ENCODE results near the gene PSORS1C1.

The PSORS1C1 gene

DNA sequence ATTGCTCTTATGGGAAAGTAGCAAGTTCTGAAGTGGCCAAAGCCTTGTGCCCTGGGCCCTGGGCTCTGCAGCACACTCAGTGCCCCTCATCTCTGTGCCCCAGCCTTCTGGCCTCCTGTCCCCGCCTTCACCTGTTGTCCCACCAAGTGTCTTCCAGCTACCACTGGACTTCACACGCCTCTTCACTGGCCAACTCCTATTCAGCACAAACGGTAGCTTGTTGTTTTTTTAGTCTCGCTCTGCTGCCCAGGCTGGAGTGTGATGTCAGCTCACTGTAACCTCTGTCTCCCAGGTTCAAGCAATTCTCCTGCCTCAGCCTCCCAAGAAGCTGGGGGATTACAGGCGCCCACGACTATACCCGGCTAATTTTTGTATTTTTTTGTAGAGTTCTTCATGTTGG is 38.2 kb downstream of the PSORS1C1 start:
- no peak overlapping the region for H3K27ac ChIP-seq
- DNase-seq (ENCODE audit: low spot score), result no peak
- no peak overlapping the region for H3K4me3 ChIP-seq
- TF ChIP-seq, protein P1, sequence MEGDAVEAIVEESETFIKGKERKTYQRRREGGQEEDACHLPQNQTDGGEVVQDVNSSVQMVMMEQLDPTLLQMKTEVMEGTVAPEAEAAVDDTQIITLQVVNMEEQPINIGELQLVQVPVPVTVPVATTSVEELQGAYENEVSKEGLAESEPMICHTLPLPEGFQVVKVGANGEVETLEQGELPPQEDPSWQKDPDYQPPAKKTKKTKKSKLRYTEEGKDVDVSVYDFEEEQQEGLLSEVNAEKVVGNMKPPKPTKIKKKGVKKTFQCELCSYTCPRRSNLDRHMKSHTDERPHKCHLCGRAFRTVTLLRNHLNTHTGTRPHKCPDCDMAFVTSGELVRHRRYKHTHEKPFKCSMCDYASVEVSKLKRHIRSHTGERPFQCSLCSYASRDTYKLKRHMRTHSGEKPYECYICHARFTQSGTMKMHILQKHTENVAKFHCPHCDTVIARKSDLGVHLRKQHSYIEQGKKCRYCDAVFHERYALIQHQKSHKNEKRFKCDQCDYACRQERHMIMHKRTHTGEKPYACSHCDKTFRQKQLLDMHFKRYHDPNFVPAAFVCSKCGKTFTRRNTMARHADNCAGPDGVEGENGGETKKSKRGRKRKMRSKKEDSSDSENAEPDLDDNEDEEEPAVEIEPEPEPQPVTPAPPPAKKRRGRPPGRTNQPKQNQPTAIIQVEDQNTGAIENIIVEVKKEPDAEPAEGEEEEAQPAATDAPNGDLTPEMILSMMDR (IDR thresholded peaks at IDR 0.05), result no peak

DNA sequence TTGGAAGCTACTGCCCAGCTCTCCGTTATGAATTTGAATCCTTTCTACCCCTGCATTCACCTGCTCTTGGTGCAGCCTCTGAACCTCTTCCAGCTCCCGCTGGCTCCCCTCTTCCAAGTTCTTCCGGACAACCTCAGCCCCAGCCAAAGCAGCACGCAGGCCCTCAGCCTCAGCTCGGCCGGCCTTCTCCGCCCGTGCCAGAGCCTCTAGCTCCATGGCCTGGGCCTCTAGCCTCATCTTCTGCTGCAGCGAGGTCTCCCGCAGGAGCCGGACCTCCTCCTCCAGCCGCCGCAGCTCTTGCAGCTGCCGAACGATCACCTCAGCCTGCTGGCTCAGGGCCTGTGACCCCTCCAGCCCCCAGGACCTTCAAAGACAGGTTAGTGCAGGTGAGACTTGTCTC is 39.8 kb downstream of the PSORS1C1 start:
- no peak for DNase-seq (ENCODE audit: low spot score)
- Histone ChIP-seq H3K27ac (no peak overlapping the region), H3K4me3 (no peak overlapping the region)
- TF ChIP-seq, protein P1 (IDR thresholded peaks at IDR 0.05), result no peak

DNA sequence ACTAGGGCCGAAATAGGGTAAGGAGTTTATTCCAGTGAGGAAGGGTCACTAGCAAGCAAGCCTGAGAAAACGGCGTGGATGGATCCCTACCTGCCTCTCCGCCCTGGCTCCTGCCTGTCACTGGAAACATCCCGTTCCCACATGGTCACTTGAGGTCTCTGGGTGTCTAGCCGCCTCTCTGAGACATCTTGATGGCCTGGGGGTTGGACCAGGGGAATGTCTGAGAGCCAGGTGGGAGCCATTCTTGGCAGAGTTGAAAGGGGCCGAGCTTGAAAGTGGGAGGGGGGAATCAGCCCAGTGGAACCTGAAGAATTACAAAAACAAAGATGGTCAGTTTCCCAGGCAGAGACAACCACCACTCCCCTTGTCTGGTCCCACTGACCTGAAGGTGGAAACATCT is 42.0 kb downstream of the PSORS1C1 start:
- no peak overlapping the region for H3K27ac ChIP-seq
- no peak overlapping the region for H3K4me3 ChIP-seq
- TF ChIP-seq, protein P1 (IDR thresholded peaks at IDR 0.05), result no peak
- no peak for DNase-seq (ENCODE audit: low spot score)

DNA sequence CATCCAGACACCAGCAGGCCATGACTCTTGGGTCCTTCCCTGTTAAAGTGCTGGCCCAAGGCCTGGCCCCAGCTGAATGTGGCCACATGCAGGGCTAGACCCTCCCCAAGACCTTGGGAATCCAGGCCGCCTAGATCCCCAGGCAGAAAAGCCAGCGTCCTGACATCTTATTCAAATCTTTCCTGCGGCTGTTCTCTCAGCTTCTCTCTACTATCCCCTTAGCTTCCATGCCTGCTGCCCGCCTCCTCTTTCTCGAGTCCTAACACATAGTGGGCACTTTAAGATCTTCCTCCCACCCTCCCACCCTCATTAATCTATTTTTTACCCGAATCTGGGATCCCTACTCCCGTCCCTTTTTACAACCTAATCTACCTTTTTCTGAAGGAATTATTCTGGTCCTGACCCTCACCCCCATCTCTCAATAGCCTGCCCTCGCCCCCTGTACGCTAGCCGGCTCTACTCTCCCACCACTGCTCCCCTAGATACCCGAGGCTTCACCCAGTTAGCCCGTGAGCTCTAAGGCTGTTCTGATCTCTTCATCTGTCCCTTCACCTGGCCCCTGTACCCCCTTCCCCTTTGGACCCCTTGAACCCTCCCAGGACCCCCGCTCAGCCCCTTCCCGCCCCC is 43.0 kb downstream of the PSORS1C1 start, which contains the start of gene CCHCR1:
Gene CCHCR1 (minus strand): TSS at position 290 of the 627 bp plus-strand sequence. CDS start 202 bp downstream, at position 88.
- peak within 1 kb of the TSS; percentile 63 to 88 for H3K27ac ChIP-seq
- DNase-seq (ENCODE audit: low spot score), result no peak
- peak within 1 kb of the TSS; percentile 82 for H3K4me3 ChIP-seq
- TF ChIP-seq, protein P1 (IDR thresholded peaks at IDR 0.05), result no peak

DNA sequence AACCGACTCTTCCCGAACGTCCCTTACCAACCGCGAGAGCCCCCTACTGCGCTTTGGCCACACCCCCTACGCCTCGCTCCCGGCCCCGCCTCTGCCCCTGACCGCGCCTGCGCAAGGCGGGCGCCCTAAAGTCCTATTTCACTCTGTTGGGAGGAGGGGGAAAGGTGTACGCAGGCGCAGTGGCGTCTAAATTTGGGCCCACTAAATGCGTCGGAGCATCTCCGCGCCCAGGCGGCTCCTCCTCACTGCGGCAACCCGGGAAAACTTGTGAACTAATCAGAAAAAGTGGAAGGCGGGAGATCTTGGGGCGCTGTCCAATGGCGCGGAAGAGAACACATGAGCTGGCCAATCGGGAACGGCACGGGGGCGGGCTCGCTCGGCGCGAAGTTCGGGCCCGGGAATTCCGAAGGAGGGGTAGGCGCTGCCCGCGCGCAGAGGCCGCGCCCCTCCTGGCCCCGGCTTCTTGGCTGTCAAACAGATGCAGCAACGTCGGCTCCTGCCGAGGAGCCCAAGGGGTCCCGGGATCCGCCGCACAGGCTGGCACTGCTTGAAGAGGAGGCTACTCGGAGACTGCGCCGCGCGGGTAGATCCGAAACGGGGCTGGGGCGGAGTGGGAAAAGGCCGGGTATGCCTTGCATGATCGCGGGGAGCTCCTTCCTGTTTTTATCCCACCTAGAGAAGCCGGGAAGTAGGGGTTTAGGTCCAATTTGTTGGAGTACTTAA is 43.7 kb downstream of the PSORS1C1 start, which contains the start of gene TCF19:
Gene TCF19 (plus strand): TSS at position 450 of the 723 bp plus-strand sequence. CDS start 881 bp downstream, outside the sequence.
- Histone ChIP-seq H3K4me3 (peak within 1 kb of the TSS; percentile 82), H3K27ac (peak within 1 kb of the TSS; percentile 63 to 88)
- TF ChIP-seq, protein P1 (IDR thresholded peaks at IDR 0.05), result no peak
- peak; percentile 99 for DNase-seq (ENCODE audit: low spot score)

DNA sequence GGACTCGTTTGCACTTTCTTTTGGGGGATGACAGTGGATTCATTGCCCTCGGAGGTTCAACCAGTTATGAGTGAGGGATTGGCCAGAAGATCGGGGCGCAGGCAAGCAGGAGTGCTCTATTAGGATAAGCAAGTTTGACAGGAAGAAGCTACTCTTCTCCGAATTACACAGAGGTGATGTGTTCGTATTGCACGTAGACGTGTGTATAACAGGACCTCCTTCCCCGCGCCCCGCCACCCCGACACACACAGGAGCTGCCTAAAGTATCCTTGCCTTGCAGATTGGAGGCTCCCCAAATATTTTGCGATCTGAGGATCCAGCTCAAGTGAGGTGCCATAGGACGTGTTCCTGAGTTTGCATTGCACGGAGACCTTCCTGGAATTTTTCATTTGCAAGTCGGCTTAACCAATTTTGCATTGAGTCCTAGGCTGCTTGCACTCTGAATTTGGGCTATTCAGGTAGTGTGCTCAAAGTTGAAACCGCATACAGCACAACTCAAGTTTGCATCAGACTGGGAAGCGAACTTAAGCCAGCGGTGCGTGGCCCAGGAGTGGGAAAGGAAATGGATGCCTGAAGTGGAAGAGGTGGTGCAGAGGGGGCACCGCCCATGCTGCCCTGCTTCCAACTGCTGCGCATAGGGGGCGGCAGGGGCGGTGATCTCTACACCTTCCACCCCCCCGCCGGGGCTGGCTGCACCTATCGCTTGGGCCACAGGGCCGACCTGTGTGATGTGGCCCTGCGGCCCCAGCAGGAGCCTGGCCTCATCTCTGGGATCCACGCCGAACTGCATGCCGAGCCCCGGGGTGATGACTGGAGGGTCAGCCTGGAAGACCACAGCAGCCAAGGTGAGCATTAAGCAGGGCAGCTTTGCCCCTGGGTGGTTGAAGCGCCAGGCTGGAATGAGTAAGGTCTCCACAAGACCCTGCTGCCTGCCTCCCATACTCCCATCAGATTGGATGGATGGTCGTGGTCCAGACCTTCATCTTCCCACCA is 44.6 kb downstream of the PSORS1C1 start:
- TF ChIP-seq, protein P1 (IDR thresholded peaks at IDR 0.05), result no peak
- Histone ChIP-seq H3K4me3 (peak overlapping the region; percentile 82), H3K27ac (peak overlapping the region in 1 of 2 donors; percentile 72)
- DNase-seq (ENCODE audit: low spot score), result no peak

All from coronary artery (tissue), 2 donors.